ENCODE measurements around the gene PTCD2.

PTCD2 gene

GRCh38 chr5:72319976-72320752 is at the start of gene PTCD2, which contains the start of gene MRPS27:
TSS of gene PTCD2 (plus strand) at chr5:72320373. CDS start at chr5:72320383, 10 bp downstream.
TSS of gene MRPS27 (minus strand) at chr5:72320240. CDS start at chr5:72320221, 19 bp downstream.
- DNase-seq (ENCODE audit: low read depth), result peak; percentile 100
- H3K4me3 ChIP-seq (ENCODE audit: low read depth, low read length), result peak within 1 kb of the TSS; percentile 78
- peak; percentile 33 for TF ChIP-seq CTCF (conservative IDR thresholded peaks at IDR 0.05; ENCODE audit: low read depth, low read length)

- DNase-seq (ENCODE audit: low read depth), result no peak
- no peak for TF ChIP-seq CTCF (conservative IDR thresholded peaks at IDR 0.05; ENCODE audit: low read depth, low read length)
Observed at GRCh38 chr5:72271702-72272101, 48.5 kb upstream of the PTCD2 start.

GRCh38 chr5:72272398-72272797 is 47.8 kb upstream of the PTCD2 start:
- no peak for TF ChIP-seq CTCF (conservative IDR thresholded peaks at IDR 0.05; ENCODE audit: low read depth, low read length)

More at GRCh38 chr5:72271702-72272101, 48.5 kb upstream of the PTCD2 start:
- no peak overlapping the region for H3K4me3 ChIP-seq (ENCODE audit: low read depth, low read length)

GRCh38 chr5:72273547-72273946 is 46.6 kb upstream of the PTCD2 start:
- DNase-seq (ENCODE audit: low read depth), result no peak
- no peak overlapping the region for H3K4me3 ChIP-seq (ENCODE audit: low read depth, low read length)
- TF ChIP-seq CTCF (conservative IDR thresholded peaks at IDR 0.05; ENCODE audit: low read depth, low read length), result no peak

More at GRCh38 chr5:72272398-72272797, 47.8 kb upstream of the PTCD2 start:
- H3K4me3 ChIP-seq (ENCODE audit: low read depth, low read length), result no peak overlapping the region
- DNase-seq (ENCODE audit: low read depth), result no peak

GRCh38 chr5:72276219-72276752 is 43.9 kb upstream of the PTCD2 start:
- TF ChIP-seq CTCF (conservative IDR thresholded peaks at IDR 0.05; ENCODE audit: low read depth, low read length), result no peak
- DNase-seq (ENCODE audit: low read depth), result no peak

GRCh38 chr5:72280581-72281069 is 39.5 kb upstream of the PTCD2 start:
- H3K4me3 ChIP-seq (ENCODE audit: low read depth, low read length), result no peak overlapping the region
- DNase-seq (ENCODE audit: low read depth), result peak; percentile 85
- peak; percentile 84 for TF ChIP-seq CTCF (conservative IDR thresholded peaks at IDR 0.05; ENCODE audit: low read depth, low read length)

More at GRCh38 chr5:72276219-72276752, 43.9 kb upstream of the PTCD2 start:
- H3K4me3 ChIP-seq (ENCODE audit: low read depth, low read length), result no peak overlapping the region

Data from choroid plexus epithelial cell (primary cell).